ENCODE data around the gene H1-8.
"Not testable (repeated sequence)": the region's sequence is repeated elsewhere in the genome, so short reads cannot be mapped to it uniquely, and the experiment has no call there.

Gene H1-8

GRCh38 chr3:129515108-129515820, 27.7 kb upstream of the H1-8 start:
- not testable (repeated sequence) for ATAC-seq

GRCh38 chr3:129515821-129516432, 27.0 kb upstream of the H1-8 start:
- ATAC-seq, result not testable (repeated sequence)

- TF ChIP-seq SNAI2 (CRISPR knock-in tag; IDR thresholded peaks at IDR 0.05), result no peak
- no peak for ATAC-seq
Measured at GRCh38 chr3:129517516-129517915, 25.5 kb upstream of the H1-8 start.

- no peak for TF ChIP-seq ZFP30 (CRISPR knock-in tag; IDR thresholded peaks at IDR 0.05)
- no peak for TF ChIP-seq TSHZ2 (CRISPR knock-in tag; IDR thresholded peaks at IDR 0.05)
- TF ChIP-seq RARB (CRISPR knock-in tag; IDR thresholded peaks at IDR 0.05), result no peak
- no peak for TF ChIP-seq ZNF565 (CRISPR knock-in tag; conservative IDR thresholded peaks at IDR 0.05; ENCODE audit: low read depth)
- TF ChIP-seq CSDC2 (CRISPR knock-in tag; IDR thresholded peaks at IDR 0.05), result no peak
- TF ChIP-seq TOX (CRISPR knock-in tag; IDR thresholded peaks at IDR 0.05; ENCODE audit: borderline replicate concordance), result no peak
- TF ChIP-seq SNAI2 (CRISPR knock-in tag; IDR thresholded peaks at IDR 0.05), result no peak
- TF ChIP-seq GLIS3 (CRISPR knock-in tag; IDR thresholded peaks at IDR 0.05), result no peak
- TF ChIP-seq ARNTL (CRISPR knock-in tag; IDR thresholded peaks at IDR 0.05; ENCODE audit: borderline replicate concordance, low read depth), result no peak
- no peak for TF ChIP-seq OSR1 (CRISPR knock-in tag; IDR thresholded peaks at IDR 0.05)
- TF ChIP-seq ESRRG (CRISPR knock-in tag; IDR thresholded peaks at IDR 0.05), result no peak
- no peak for TF ChIP-seq ZC3H10 (CRISPR knock-in tag; IDR thresholded peaks at IDR 0.05)
- no peak for TF ChIP-seq ISL1 (CRISPR knock-in tag; IDR thresholded peaks at IDR 0.05)
- TF ChIP-seq PATZ1 (CRISPR knock-in tag; IDR thresholded peaks at IDR 0.05; ENCODE audit: borderline replicate concordance), result no peak
- no peak for TF ChIP-seq CSRNP3 (CRISPR knock-in tag; IDR thresholded peaks at IDR 0.05)
- TF ChIP-seq BACH2 (CRISPR knock-in tag; IDR thresholded peaks at IDR 0.05; ENCODE audit: borderline replicate concordance), result no peak
- no peak for TF ChIP-seq PPARA (CRISPR knock-in tag; IDR thresholded peaks at IDR 0.05; ENCODE audit: borderline replicate concordance)
- no peak for TF ChIP-seq ZFP3 (CRISPR knock-in tag; IDR thresholded peaks at IDR 0.05)
- no peak for TF ChIP-seq ZNF70 (CRISPR knock-in tag; IDR thresholded peaks at IDR 0.05)
- no peak for TF ChIP-seq CREB5 (CRISPR knock-in tag; IDR thresholded peaks at IDR 0.05; ENCODE audit: low read depth)
- ATAC-seq, result no peak
Measured at GRCh38 chr3:129518038-129518561, 24.9 kb upstream of the H1-8 start.
